ENCODE data around the gene ELAVL1. TPM values are rescaled to one million over a fixed set of nuclear protein-coding genes. Genes with fewer than 3 reads are reported as not detected.

ELAVL1 gene
- total and polyA plus RNA-seq, 2 donors from 2014 or later, result 34.6 to 64.7 TPM

DNA sequence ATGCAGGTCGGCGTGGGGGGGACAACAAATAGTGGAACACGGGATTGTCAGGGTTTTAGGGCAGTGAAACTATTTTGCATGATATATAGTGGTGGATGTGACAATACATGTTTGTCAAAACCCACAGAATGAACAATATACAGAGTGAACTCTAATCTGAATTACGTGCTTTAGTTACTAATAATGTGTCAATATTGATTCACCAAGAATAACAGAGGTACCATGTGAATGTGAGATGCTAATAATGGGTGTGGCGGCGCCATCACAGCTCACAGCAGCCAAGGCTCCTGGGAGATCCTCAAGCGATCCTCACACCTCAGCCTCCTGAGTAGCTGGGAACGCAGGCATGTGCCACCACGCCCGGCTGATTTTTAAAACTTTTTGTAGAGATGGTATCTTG, 12.9 kb downstream of the ELAVL1 start:
- FAIRE-seq, result no peak
- no peaks in the 10 kb centered on the region for H3K9me3 ChIP-seq (ENCODE audit: control insufficient read depth in 2 of 3, insufficient read depth in 1 of 3, low read length in 3 of 3)
- peaks cover 7 to 34% (median 22%) of the 10 kb centered on the region in 3 donors for H3K36me3 ChIP-seq (ENCODE audit: control insufficient read depth in 2 of 3, insufficient read depth in 3 of 3, low read length in 3 of 3)
- H3K27ac ChIP-seq (ENCODE audit: low read depth in 2 of 2, low read length in 2 of 2), result peak overlapping the region in 1 of 2 donors; percentile 7
- no peak overlapping the region for H3K4me3 ChIP-seq (ENCODE audit: low read length in 3 of 3)
- no peak for DNase-seq
- intact Hi-C loops (cut with DNase I), result no loop called here
- H3K27me3 ChIP-seq (ENCODE audit: control insufficient read depth, insufficient read depth, low read length), result no peaks in the 10 kb centered on the region
- H3K9ac ChIP-seq (ENCODE audit: low read length in 3 of 3), result no peak overlapping the region
- peaks cover 0 to 37% (median 20%) of the 10 kb centered on the region in 3 donors for H3K4me1 ChIP-seq (ENCODE audit: control insufficient read depth in 2 of 3, insufficient read depth in 2 of 3, low read depth in 1 of 3, low read length in 3 of 3)
- TF ChIP-seq, protein P1, sequence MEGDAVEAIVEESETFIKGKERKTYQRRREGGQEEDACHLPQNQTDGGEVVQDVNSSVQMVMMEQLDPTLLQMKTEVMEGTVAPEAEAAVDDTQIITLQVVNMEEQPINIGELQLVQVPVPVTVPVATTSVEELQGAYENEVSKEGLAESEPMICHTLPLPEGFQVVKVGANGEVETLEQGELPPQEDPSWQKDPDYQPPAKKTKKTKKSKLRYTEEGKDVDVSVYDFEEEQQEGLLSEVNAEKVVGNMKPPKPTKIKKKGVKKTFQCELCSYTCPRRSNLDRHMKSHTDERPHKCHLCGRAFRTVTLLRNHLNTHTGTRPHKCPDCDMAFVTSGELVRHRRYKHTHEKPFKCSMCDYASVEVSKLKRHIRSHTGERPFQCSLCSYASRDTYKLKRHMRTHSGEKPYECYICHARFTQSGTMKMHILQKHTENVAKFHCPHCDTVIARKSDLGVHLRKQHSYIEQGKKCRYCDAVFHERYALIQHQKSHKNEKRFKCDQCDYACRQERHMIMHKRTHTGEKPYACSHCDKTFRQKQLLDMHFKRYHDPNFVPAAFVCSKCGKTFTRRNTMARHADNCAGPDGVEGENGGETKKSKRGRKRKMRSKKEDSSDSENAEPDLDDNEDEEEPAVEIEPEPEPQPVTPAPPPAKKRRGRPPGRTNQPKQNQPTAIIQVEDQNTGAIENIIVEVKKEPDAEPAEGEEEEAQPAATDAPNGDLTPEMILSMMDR (IDR thresholded peaks at IDR 0.05; ENCODE audit: borderline replicate concordance, extremely low read depth, insufficient read depth), result no peak

DNA sequence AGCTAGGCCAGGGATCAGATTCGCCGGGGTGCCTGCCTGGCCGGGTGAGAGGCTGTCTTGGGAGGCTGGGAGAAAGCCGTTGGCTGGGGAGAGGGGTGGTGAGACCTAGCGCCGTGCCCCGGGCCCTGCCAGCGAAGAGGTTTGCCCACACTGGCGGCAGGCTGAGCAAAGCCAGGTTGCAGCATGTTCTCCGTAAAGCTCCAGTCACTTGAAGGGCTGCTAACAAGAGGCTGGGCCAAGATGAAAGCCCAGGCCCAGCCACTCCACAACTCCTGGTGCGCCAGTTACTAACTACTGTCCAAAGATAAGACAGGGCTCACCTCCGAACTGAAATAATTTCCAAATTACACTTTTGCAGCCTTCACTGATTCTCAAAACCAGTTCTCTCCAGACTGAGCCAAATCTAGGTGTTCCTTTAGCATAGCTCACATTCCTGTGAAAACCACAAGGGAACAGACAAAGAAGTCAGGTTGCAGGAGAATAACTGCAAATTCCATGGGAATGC, 16.3 kb downstream of the ELAVL1 start:
- no peak overlapping the region for H3K4me3 ChIP-seq (ENCODE audit: low read length in 3 of 3)
- TF ChIP-seq, protein P1 (IDR thresholded peaks at IDR 0.05; ENCODE audit: borderline replicate concordance, extremely low read depth, insufficient read depth), result no peak
- H3K9ac ChIP-seq (ENCODE audit: low read length in 3 of 3), result peak overlapping the region in 1 of 3 donors; percentile 31
- FAIRE-seq, result no peak
- no peaks in the 10 kb centered on the region for H3K27me3 ChIP-seq (ENCODE audit: control insufficient read depth, insufficient read depth, low read length)
- H3K4me1 ChIP-seq (ENCODE audit: control insufficient read depth in 2 of 3, insufficient read depth in 2 of 3, low read depth in 1 of 3, low read length in 3 of 3), result peaks cover 0 to 44% (median 16%) of the 10 kb centered on the region in 3 donors
- peaks cover 10 to 49% (median 22%) of the 10 kb centered on the region in 3 donors for H3K36me3 ChIP-seq (ENCODE audit: control insufficient read depth in 2 of 3, insufficient read depth in 3 of 3, low read length in 3 of 3)
- H3K9me3 ChIP-seq (ENCODE audit: control insufficient read depth in 2 of 3, insufficient read depth in 1 of 3, low read length in 3 of 3), result no peaks in the 10 kb centered on the region
- intact Hi-C loops (cut with DNase I), result no loop called here
- DNase-seq, result no peak
- peak overlapping the region; percentile 23 to 48 for H3K27ac ChIP-seq (ENCODE audit: low read depth in 2 of 2, low read length in 2 of 2)

DNA sequence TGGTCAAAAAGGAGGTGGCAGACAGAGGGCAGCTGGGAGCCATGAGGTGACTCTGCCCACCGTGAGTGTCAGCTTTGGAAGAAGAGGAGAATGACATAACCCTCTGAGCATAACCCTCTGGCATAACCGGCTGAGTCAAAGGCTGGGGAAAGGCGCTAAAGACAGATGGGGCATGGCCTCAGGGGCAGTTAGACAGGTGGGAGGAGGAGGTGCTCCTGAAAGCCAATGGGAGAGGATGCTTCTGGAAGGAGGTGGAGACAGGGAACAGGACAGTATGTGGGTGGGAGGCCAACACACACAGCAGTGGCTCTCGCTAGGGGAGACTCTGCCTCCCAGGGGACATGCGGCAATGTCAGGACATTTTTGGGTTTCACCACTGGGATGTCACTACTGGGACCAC, 17.1 kb downstream of the ELAVL1 start:
- Histone ChIP-seq H3K4me3 (ENCODE audit: low read length in 3 of 3) (no peak overlapping the region), H3K9ac (ENCODE audit: low read length in 3 of 3) (no peak overlapping the region), H3K27me3 (ENCODE audit: control insufficient read depth, insufficient read depth, low read length) (no peaks in the 10 kb centered on the region), H3K27ac (ENCODE audit: low read depth in 2 of 2, low read length in 2 of 2) (peak overlapping the region in 1 of 2 donors; percentile 23), H3K36me3 (ENCODE audit: control insufficient read depth in 2 of 3, insufficient read depth in 3 of 3, low read length in 3 of 3) (peaks cover 12 to 57% (median 22%) of the 10 kb centered on the region in 3 donors), H3K4me1 (ENCODE audit: control insufficient read depth in 2 of 3, insufficient read depth in 2 of 3, low read depth in 1 of 3, low read length in 3 of 3) (peaks cover 0 to 45% (median 14%) of the 10 kb centered on the region in 3 donors), H3K9me3 (ENCODE audit: control insufficient read depth in 2 of 3, insufficient read depth in 1 of 3, low read length in 3 of 3) (no peaks in the 10 kb centered on the region)
- TF ChIP-seq, protein P1 (IDR thresholded peaks at IDR 0.05; ENCODE audit: borderline replicate concordance, extremely low read depth, insufficient read depth), result no peak
- FAIRE-seq (no peak), DNase-seq (peak in 1 of 5 donors; percentile 25)
- intact Hi-C loops (cut with DNase I), result no loop called here

Measured in kidney (tissue), 14 donors.